Activated CD4-positive, CD25-positive, alpha-beta regulatory T cell treated with anti-CD3 and anti-CD28 coated beads, Interleukin-2, amount 50 U/mL, for 24 hours (primary cell): ENCODE data around the gene CD3G.

Experiments used
- ATAC-seq, 2 donors: fragments of 150-1000 bp; cut with Tn5 transposase; one replicate each; pipeline ENCODE4 v1.10.0; 2021; ENCODE audit warnings: mild to moderate bottlenecking in 1 of 2, moderate library complexity in 1 of 2

The CD3G gene

GRCh38 chr11:118325283-118325682 lies 18.9 kb upstream of the CD3G start:
- no peak for ATAC-seq

DNA sequence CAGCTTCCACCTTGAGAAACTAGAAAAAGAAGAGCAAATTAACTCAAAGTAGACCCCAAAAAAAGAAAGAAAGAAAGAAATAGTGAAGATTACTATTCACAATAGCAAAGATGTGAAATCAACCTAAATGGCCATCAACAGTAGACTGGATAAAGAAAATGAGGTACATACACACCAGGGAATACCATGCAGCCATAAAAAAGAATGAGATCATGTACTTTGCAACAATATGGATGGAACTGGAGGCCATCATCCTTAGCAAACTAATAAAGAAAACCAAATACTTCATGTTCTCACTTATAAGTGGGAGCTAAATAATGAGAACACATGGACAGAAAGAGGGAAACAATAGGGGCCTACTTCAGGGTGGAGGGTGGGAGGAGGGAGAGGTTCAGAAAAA lies 15.4 kb upstream of the CD3G start:
- no peak for ATAC-seq

DNA sequence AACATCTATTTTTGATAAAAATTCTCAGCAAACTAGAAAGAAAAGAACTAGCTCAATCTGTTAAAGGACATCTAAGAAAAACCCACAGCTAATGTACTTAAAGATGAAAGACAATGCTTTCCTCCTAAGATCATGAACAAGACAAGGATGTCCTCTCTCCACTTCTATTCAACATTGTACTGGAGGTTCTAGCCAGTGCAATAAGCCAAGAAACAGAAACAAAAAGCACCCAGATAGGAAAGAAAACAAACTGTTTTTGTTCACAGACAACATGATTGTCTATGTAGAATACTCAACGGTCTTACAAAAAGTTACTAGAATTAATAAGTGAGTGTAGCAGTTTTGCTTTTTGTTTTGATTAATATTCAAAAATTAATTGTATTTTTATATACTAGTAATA lies 9.4 kb upstream of the CD3G start:
- ATAC-seq, result peak; percentile 16 to 39

DNA sequence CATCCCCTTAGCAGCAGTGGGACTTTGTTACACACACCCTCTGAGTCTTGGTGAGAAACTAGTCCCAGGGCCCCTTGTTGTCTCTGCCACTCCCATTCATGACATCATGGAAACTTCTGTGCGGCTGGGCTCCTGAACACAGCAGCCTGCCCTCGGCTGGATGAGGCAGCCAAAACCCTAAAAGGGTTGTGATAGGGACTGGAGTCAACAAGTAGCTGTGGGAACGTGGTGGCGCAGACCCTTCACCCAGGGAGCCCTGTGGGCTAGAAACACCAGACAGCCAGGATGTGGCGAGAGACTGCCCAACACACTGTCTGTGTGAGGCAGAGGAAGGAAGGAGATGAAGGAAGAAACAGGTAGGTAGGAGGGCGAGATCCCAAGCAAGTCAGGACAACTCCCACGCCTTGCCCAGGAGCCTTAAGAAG lies 5.5 kb upstream of the CD3G start:
- ATAC-seq, result peak; percentile 73 to 74

DNA sequence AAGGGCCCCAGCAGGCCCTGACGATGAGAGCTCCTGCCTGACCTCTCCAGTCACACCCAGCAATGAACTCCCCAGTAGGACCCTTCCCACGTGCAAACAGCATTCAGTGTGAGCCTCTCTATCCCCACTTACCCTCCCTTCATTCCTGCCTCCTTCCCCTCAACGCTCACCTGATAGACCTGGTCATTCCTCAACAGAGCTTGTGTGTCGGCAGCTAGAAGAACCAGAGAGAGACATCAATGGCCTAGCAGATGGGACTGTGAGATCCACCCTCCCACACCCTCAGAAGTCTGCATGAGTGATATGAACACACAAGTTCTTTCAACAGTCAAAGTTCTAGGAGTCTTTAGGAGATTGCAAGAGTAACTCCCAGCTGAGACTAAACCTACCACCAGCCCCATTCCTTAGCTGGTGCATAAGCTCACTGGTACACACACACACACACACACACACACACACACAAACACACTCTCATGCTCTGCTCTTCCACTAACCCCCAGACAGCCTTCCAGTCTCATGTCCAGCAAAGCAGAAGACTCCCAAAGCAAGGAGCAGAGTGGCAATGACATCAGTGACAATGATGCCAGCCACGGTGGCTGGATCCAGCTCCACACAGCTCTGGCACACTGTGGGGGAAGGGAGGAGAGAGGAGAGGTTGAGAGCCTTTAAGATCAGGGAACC lies 4.7 kb upstream of the CD3G start:
- ATAC-seq, result no peak

GRCh38 chr11:118340449-118340848 lies 3.7 kb upstream of the CD3G start:
- ATAC-seq, result no peak

DNA sequence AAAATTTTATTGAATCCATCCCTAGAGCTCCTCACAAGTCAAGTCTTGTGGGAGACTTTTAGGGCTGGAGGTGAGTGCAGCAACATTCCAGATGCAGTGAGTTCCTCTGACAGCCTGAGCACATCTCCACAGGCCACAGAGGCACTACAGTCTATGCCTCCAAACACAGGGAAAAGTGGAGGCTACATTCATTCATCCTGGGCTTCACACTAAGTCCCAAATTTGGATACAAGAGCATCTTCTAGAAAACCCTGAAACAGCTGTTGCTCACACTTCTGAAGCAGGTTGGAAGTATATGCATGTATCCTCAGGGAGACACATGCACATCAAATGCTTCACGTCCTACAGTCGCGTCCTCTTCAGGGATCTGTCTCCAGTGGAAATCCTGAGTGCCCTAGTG lies 2.9 kb upstream of the CD3G start:
- ATAC-seq, result no peak

GRCh38 chr11:118341815-118342489 lies 2.2 kb upstream of the CD3G start:
- no peak for ATAC-seq

GRCh38 chr11:118342503-118343161 lies 1.5 kb upstream of the CD3G start, which contains the start of gene CD3D:
TSS of gene CD3D (minus strand) at chr11:118342705. CDS start at chr11:118342607, 98 bp downstream.
- ATAC-seq, result peak; percentile 66 to 69

DNA sequence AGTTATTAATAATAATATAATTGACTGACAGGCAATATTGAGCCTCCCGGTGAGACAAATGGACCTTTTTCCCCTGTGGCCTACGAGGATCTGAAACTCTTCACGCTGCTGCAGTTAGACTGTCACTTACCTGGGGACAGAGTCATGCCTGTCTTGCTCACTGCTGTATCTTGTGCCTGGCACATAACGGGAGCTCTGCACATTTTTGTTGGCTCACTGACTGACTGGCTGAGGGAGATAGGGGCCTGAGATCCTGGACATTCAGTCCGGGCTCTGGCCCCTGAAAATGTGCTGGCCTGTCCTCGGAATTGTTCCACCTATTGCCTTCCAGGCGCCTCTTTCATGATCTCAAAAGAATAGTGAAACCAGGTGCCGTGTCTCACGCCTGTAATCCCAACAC lies 896 bp upstream of the CD3G start:
- ATAC-seq, result peak; percentile 30 to 39

- no peak for ATAC-seq
Observed at GRCh38 chr11:118349475-118349874, 5.3 kb downstream of the CD3G start.

GRCh38 chr11:118353084-118353710 lies 9.1 kb downstream of the CD3G start:
- ATAC-seq, result no peak

GRCh38 chr11:118358071-118358470 lies 13.9 kb downstream of the CD3G start:
- ATAC-seq, result no peak

- peak; percentile 94 to 97 for ATAC-seq
Observed at GRCh38 chr11:118359295-118359958, 15.3 kb downstream of the CD3G start, which contains the start of gene UBE4A. TSS of gene UBE4A (plus strand) at chr11:118359600. CDS start at chr11:118365081, 5,481 bp downstream.

DNA sequence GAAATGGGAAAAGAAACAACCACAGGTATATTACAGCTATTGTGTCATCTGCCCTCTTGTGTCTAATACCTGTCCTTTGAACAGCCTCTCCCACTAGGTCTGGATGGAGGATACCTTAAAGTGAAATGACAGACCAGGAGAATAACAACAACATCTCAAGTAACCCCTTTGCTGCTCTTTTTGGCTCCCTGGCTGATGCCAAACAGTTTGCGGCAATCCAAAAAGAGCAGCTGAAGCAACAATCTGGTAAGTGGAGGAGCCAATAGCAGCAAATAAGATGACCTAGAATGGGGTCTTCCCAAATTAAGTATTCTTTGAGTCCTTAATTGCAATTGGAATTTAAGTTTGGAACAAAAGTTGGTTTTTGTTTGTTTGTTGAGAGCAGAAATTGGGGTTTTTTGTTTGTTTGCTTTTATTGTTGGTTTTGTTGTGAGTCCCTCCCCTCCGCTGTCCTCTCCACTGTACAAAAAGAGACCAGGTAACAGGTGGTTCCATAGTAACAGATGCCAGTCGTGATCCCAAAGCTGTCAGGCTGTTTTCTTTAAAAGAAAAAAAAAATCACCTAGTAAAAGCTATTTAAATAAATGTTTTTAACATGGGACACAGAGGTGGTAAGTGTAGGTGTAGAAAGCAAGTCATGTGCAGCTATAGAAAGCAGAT lies 20.9 kb downstream of the CD3G start:
- ATAC-seq, result no peak

GRCh38 chr11:118366287-118366686 lies 22.1 kb downstream of the CD3G start:
- no peak for ATAC-seq

GRCh38 chr11:118370774-118371173 lies 26.6 kb downstream of the CD3G start:
- ATAC-seq, result no peak

DNA sequence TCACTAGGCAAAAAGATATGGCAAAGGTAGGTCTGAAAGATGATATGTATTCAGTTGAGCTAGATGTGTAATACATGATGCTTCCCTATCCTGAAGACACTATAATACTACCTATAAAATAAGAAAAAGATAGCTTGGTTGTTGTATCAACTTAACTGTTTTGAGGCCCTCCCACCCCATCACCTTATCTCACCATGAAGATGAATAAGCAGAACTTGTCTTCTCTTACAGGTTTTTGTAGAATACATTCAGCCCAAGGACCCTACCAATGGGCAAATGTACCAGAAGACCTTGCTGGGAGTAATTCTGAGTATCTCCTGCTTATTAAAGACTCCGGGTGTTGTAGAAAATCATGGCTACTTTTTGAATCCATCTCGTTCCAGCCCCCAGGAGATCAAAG lies 29.1 kb downstream of the CD3G start:
- no peak for ATAC-seq

DNA sequence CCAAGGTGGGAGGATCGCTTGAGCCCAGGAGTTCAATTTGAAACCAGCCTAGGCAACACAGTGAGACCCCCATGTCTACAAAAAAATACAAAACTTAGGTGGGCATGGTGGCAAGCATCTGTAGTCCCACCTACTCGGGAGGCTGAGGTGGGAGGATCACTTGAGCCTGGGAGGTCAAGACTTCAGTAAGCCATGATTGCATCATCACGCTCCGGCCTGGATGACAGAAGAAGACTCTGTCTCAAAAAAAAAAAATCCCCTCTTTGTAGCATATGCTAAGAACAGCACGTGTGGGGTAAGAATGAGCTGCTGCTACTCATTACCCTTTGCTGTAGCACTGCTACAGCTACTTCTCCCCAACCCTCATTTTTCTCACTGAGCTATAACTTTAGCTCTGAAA lies 29.7 kb downstream of the CD3G start:
- no peak for ATAC-seq

GRCh38 chr11:118374729-118375128 lies 30.6 kb downstream of the CD3G start:
- no peak for ATAC-seq

GRCh38 chr11:118375978-118376377 lies 31.8 kb downstream of the CD3G start:
- ATAC-seq, result no peak

DNA sequence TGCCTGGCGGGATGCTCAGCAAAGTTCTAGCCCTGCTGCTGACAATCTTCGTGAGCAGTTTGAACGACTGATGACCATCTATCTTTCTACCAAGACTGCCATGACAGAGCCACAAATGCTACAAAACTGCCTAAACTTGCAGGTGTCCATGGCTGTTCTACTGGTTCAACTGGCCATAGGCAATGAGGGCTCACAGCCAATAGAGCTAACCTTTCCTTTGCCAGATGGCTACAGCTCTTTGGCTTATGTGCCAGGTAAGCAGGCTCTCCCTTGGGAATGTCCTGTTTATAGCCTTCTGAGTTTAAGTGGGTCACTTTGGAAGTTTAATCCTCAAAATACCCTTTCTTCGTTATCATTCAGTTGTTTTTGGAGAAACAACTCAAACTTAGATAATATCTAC lies 35.4 kb downstream of the CD3G start:
- ATAC-seq, result no peak
